Fibroblast of mammary gland (primary cell): ENCODE results near the gene MAP4K3.
A peak's percentile ranks its signal among the peaks of the same experiment; 100 is the strongest.

Source experiments
- DNase-seq: peaks from one replicate; pipeline ENCODE4 v3.0.0-alpha.2; 2010; ENCODE audit warnings: low read depth
- H3K4me3 ChIP-seq: 2 replicates; pipeline ENCODE4 v1.5.1; 2011; ENCODE audit warnings: low read depth, mild to moderate bottlenecking, low read length, moderate library complexity; ENCODE audit not compliant: control insufficient read depth
- TF ChIP-seq, protein P1 (sequence below): conservative IDR thresholded peaks from 2 replicates; pipeline ENCODE4 v1.5.1; 2011; ENCODE audit warnings: low read depth, low read length, inconsistent platforms; ENCODE audit not compliant: control insufficient read depth, insufficient read depth

MAP4K3 gene

DNA sequence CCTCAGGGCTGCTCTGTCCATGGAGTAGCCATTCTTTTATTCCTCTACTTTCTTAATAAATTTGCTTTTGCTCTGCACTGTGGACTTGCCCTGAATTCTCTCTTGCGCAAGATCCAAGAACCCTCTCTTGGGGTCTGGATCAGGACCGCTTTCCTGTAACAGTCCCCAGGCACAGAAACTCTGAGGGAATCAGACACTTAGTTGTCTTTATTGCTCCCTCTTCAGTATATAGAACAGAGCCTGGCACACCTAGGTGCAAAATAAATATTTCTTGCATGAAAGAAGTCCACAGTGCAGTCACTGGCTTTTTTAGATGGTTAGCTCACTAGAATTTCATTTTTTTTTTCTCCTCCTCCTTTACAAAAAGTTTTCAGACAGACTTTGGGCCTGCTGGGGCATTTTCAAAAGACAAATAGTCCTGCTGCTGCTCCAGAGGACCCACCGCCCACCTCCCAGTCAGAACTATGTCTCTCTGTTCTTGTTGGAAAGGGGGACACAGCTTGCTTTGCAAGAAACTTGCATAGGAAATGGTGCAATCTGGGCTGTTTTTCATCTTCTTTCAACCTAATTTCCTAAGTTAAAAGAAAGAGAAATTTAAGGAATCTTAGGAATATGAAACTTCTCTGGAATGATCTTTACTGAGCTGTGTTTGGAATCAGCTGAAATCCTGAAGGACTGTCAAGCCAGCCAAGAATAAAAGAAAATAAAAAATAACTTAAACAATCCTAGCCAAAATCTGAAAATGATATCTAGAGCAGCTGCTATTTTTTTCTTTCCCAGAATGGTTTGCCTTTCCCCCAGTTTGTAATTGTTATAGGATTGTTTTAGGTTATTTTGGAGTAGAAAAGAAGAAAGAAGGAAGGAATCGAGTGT, 31.7 kb upstream of the MAP4K3 start:
- no peak overlapping the region for H3K4me3 ChIP-seq
- DNase-seq: peak; percentile 29
- TF ChIP-seq, protein P1, sequence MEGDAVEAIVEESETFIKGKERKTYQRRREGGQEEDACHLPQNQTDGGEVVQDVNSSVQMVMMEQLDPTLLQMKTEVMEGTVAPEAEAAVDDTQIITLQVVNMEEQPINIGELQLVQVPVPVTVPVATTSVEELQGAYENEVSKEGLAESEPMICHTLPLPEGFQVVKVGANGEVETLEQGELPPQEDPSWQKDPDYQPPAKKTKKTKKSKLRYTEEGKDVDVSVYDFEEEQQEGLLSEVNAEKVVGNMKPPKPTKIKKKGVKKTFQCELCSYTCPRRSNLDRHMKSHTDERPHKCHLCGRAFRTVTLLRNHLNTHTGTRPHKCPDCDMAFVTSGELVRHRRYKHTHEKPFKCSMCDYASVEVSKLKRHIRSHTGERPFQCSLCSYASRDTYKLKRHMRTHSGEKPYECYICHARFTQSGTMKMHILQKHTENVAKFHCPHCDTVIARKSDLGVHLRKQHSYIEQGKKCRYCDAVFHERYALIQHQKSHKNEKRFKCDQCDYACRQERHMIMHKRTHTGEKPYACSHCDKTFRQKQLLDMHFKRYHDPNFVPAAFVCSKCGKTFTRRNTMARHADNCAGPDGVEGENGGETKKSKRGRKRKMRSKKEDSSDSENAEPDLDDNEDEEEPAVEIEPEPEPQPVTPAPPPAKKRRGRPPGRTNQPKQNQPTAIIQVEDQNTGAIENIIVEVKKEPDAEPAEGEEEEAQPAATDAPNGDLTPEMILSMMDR: no peak

GRCh38 chr2:39466311-39466710, 29.2 kb upstream of the MAP4K3 start:
- H3K4me3 ChIP-seq: no peak overlapping the region
- TF ChIP-seq, protein P1: no peak
- DNase-seq: no peak

GRCh38 chr2:39464864-39465263, 27.8 kb upstream of the MAP4K3 start:
- TF ChIP-seq, protein P1: no peak
- H3K4me3 ChIP-seq: no peak overlapping the region
- DNase-seq: no peak

DNA sequence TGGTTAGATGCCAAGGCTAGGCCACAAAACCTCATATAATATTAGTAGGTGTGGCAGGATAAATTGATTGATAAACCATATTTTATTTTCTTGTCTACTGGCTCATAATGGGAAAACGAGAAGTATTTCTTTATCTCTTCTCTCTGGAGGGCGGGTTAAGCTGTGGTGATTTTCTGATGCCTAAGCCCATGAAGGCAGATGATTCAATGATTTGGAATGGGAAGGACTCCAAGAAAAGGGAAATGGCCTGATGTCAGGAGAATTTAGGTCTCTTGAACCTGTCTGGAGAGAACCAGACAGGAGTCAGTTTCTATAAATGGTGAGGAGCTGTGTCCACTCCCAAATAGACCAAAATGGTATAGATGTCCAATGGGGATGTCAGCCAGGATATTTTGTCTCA, 18.7 kb upstream of the MAP4K3 start:
- no peak overlapping the region for H3K4me3 ChIP-seq
- no peak for DNase-seq

GRCh38 chr2:39452396-39452795, 15.3 kb upstream of the MAP4K3 start:
- no peak overlapping the region for H3K4me3 ChIP-seq
- DNase-seq: no peak
- TF ChIP-seq, protein P1: no peak

More for the DNA sequence above, 18.7 kb upstream of the MAP4K3 start:
- TF ChIP-seq, protein P1: no peak

- DNase-seq: no peak
- TF ChIP-seq, protein P1: no peak
- no peak overlapping the region for H3K4me3 ChIP-seq
Measured at GRCh38 chr2:39451954-39452353, 14.9 kb upstream of the MAP4K3 start.
